ENCODE results near the gene PRKCZ.

DNA sequence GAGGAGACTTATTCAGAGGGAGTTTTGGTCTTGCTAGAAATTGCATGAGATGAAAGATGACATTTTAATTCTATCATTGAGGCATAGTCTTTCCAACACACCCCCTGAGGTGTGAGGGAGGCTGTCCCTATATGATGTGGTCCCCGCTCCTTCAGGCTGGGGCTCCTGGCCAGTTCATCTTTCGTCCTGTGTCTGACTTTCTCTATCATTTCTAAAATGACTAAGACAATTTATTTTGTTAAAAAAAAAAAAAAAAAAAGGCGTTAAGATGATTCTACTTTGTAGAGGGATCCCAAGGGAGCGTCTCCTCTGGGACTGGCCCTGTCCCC lies 50.5 kb downstream of the PRKCZ start:
- TF ChIP-seq, protein P1, sequence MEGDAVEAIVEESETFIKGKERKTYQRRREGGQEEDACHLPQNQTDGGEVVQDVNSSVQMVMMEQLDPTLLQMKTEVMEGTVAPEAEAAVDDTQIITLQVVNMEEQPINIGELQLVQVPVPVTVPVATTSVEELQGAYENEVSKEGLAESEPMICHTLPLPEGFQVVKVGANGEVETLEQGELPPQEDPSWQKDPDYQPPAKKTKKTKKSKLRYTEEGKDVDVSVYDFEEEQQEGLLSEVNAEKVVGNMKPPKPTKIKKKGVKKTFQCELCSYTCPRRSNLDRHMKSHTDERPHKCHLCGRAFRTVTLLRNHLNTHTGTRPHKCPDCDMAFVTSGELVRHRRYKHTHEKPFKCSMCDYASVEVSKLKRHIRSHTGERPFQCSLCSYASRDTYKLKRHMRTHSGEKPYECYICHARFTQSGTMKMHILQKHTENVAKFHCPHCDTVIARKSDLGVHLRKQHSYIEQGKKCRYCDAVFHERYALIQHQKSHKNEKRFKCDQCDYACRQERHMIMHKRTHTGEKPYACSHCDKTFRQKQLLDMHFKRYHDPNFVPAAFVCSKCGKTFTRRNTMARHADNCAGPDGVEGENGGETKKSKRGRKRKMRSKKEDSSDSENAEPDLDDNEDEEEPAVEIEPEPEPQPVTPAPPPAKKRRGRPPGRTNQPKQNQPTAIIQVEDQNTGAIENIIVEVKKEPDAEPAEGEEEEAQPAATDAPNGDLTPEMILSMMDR (IDR thresholded peaks at IDR 0.05) = no peak
- TF ChIP-seq EZH2phosphoT487 (IDR thresholded peaks at IDR 0.05) (no peak), EZH2 (IDR thresholded peaks at IDR 0.05) (no peak)

Measured in neural progenitor cell (in vitro differentiated cells).